K562 (cell line): ENCODE measurements around the gene SCLT1. TPM values are rescaled to one million over a fixed set of nuclear protein-coding genes. Genes with fewer than 3 reads are reported as not detected.

Experiments
- ATAC-seq: fragments of 200-7000 bp; cut with Tn5 transposase; 3 replicates; pipeline ENCODE4 v1.9.1; 2020; ENCODE audit warnings: moderate library complexity
- BruUV-seq: library from RNA; stranded (reverse); fragments of 400-500 nt; replicated peaks from 2 replicates; lab custom pipeline; 2021; lab: Mats Ljungman, UMichigan
- CTCF ChIA-PET: fragments of 300-600 bp; formaldehyde crosslinking; extraction: SDS; loops from one replicate; lab custom pipeline; 2021; ENCODE audit warnings: low intra/inter-chr PET ratio; lab: Yijun Ruan, JAX
- POLR2A ChIA-PET: fragments of 300-600, 350-650 bp; sonication (Branson Sonifier 250); formaldehyde crosslinking; extraction: SDS; loops from one replicate; lab custom pipeline; 2021; ENCODE audit warnings: antibody characterized with exemption, inconsistent platforms; lab: Yijun Ruan, JAX
- DNase-seq, 4 experiments: peaks; one replicate each; pipeline versions ENCODE4 v3.0.0 to v3.0.0-alpha.2; 2011 to 2018; ENCODE audit warnings: low spot score in 3 of 4, mixed read lengths in 3 of 4; ENCODE audit errors: extremely low read depth in 1 of 4
- FAIRE-seq: peaks from 2 replicates; lab custom pipeline; 2011; peaks lifted over from hg19 to GRCh38; lab: Jason Lieb, UNC
- H2AFZ ChIP-seq: 2 replicates; pipeline ENCODE4 v1.6.0; 2011; ENCODE audit warnings: low read depth, low read length, control low read depth, inconsistent platforms
- H3K27ac ChIP-seq: fragments of 200-600 bp; 3 replicates; pipeline ENCODE4 v1.8.0; 2011; ENCODE audit warnings: low read depth, mild to moderate bottlenecking, control low read depth, inconsistent platforms, low read length, moderate library complexity, mixed read lengths; ENCODE audit errors: extremely low read depth
- H3K27me3 ChIP-seq, 2 experiments: fragments of 300-600 bp in 1 of 2; 2 replicates in 1 of 2; 3 replicates in 1 of 2; pipeline versions ENCODE4 v1.6.0 to v1.8.0; 2011; ENCODE audit warnings: inconsistent platforms in 2 of 2, low read length in 2 of 2, mild to moderate bottlenecking in 1 of 2, mixed read lengths in 1 of 2, moderate library complexity in 1 of 2; ENCODE audit not compliant: control insufficient read depth in 2 of 2, insufficient read depth in 2 of 2
- H3K36me3 ChIP-seq: fragments of 300-600 bp; 3 replicates; pipeline ENCODE4 v1.8.0; 2011; ENCODE audit warnings: mild to moderate bottlenecking, low read length, inconsistent platforms; ENCODE audit not compliant: control insufficient read depth, insufficient read depth
- H3K4me1 ChIP-seq, 2 experiments: fragments of 200-600 bp in 1 of 2; replicated peaks in 1 of 2; 2 replicates in 1 of 2; 3 replicates in 1 of 2; pipeline versions ENCODE4 v1.5.1 to v1.8.0; 2011; ENCODE audit warnings: inconsistent platforms in 2 of 2, low read length in 2 of 2, mild to moderate bottlenecking in 1 of 2, mixed read lengths in 1 of 2, moderate library complexity in 1 of 2; ENCODE audit not compliant: control insufficient read depth in 2 of 2, insufficient read depth in 2 of 2
- H3K4me2 ChIP-seq: 2 replicates; pipeline ENCODE4 v1.6.1; 2011; ENCODE audit warnings: low read length, control low read depth, inconsistent platforms, mixed read lengths; ENCODE audit not compliant: insufficient read depth
- H3K4me3 ChIP-seq: fragments of 200-600 bp; sonication (generic), shearing (Covaris generic); 2 replicates; pipeline ENCODE4 v1.5.1; 2016; ENCODE audit warnings: control low read depth, inconsistent platforms
- H3K79me2 ChIP-seq: fragments of 200-600 bp; 3 replicates; pipeline ENCODE4 v1.8.0; 2011; ENCODE audit warnings: low read length, inconsistent platforms; ENCODE audit not compliant: control insufficient read depth, insufficient read depth
- H3K9ac ChIP-seq, 2 experiments: 2 replicates each; pipeline versions ENCODE4 v1.6.0 to v1.6.1; 2011; ENCODE audit warnings: low read depth in 2 of 2, low read length in 2 of 2, control low read depth in 1 of 2, inconsistent platforms in 1 of 2, mild to moderate bottlenecking in 1 of 2, mixed read lengths in 1 of 2; ENCODE audit not compliant: insufficient read depth in 1 of 2
- H3K9me1 ChIP-seq: one replicate; pipeline ENCODE4 v1.6.0; 2011; ENCODE audit warnings: inconsistent platforms, mild to moderate bottlenecking, low read length, moderate library complexity; ENCODE audit not compliant: control insufficient read depth, insufficient read depth
- H3K9me3 ChIP-seq: replicated peaks from 2 replicates; pipeline ENCODE4 v1.5.1; 2011; ENCODE audit warnings: low read depth, low read length, inconsistent platforms; ENCODE audit not compliant: control insufficient read depth, insufficient read depth
- H4K20me1 ChIP-seq: replicated peaks from 2 replicates; pipeline ENCODE4 v1.6.1; 2011; ENCODE audit warnings: low read length, inconsistent platforms, mixed read lengths; ENCODE audit not compliant: control insufficient read depth, insufficient read depth
- ARNT ChIP-seq, 2 experiments: fragments of 450-650 bp; IDR thresholded peaks; 2 replicates each; pipeline ENCODE4 v1.6.1; 2016; ENCODE audit warnings: mild to moderate bottlenecking in 1 of 2
- CGGBP1 ChIP-seq: fragments of 250-450 bp; sonication (Bioruptor Pico); IDR thresholded peaks from 2 replicates; pipeline ENCODE4 v1.9.0; 2021; ENCODE audit warnings: mild to moderate bottlenecking
- E2F1 ChIP-seq: sonication (generic); formaldehyde crosslinking; IDR thresholded peaks from 2 replicates; pipeline ENCODE4 v1.8.1; 2023; ENCODE audit warnings: mild to moderate bottlenecking, missing genetic modification reagents, moderate library complexity
- GABPB2 ChIP-seq: fragments of 250-450 bp; sonication (Bioruptor Pico); conservative IDR thresholded peaks from 2 replicates; pipeline ENCODE4 v1.5.1; 2021; ENCODE audit warnings: mild to moderate bottlenecking
- HDAC8 ChIP-seq: fragments of 450-650 bp; IDR thresholded peaks from 2 replicates; pipeline ENCODE4 v1.6.1; 2016; ENCODE audit warnings: mild to moderate bottlenecking, missing genetic modification characterization, moderate library complexity, missing compliant biosample characterization
- THRA ChIP-seq: fragments of 450-650 bp; IDR thresholded peaks from 2 replicates; pipeline ENCODE4 v1.6.1; 2017; ENCODE audit warnings: mild to moderate bottlenecking, moderate library complexity
- ZNF146 ChIP-seq: IDR thresholded peaks from one replicate; pipeline ENCODE4 v1.6.1; 2018; ENCODE audit warnings: missing compliant biosample characterization; ENCODE audit not compliant: unreplicated experiment
- ZNF253 ChIP-seq: fragments of 250-450 bp; sonication (Bioruptor Pico); conservative IDR thresholded peaks from 2 replicates; pipeline ENCODE4 v1.6.1; 2021; ENCODE audit warnings: mild to moderate bottlenecking
- ZNF280A ChIP-seq: fragments of 450-650 bp; IDR thresholded peaks from 2 replicates; pipeline ENCODE4 v1.6.1; 2018; ENCODE audit warnings: mild to moderate bottlenecking, low read depth; ENCODE audit not compliant: partially characterized antibody
- ZNF445 ChIP-seq: fragments of 250-450 bp; sonication (Bioruptor Pico); IDR thresholded peaks from 2 replicates; pipeline ENCODE4 v1.4.0; 2020; ENCODE audit warnings: low read depth, mild to moderate bottlenecking, moderate library complexity
- WGBS: fragments of 100-300 bp; shearing (Covaris generic); methylation state at CpG from one replicate; pipeline ENCODE4 v1.1.6; 2016; ENCODE audit warnings: low coverage, mixed read lengths; ENCODE audit not compliant: insufficient coverage; ENCODE audit errors: missing lambda C conversion rate; 5-methylcytosine and 5-hydroxymethylcytosine counted together
- in situ Hi-C: fragments of 300-500 bp; cut with MboI; formaldehyde crosslinking; loops from 4 replicates; pipeline ENCODE4 v1.15.0; 2018; ENCODE audit warnings: inconsistent platforms, mixed read lengths
- intact Hi-C: fragments of 100-400 bp; cut with micrococcal nuclease; formaldehyde crosslinking; loops from 2 replicates; pipeline ENCODE4 v1.14.2; 2022
- polyA plus RNA-seq, 8 experiments: library from polyadenylated mRNA; depleted of rRNA in 4 of 8; stranded (reverse) in 5 of 8; unstranded in 3 of 8; fragments of >200 nt; fragmentation: Nextera tagmentation in 2 of 8; fragmentation: Illumina TruSeq in 1 of 8; extraction: Ambion mirVana in 2 of 8; extraction: Trizol in 1 of 8; gene quantifications; 2 replicates each; pipeline versions ENCODE4 v1.2.1 to v1.2.3, GENCODE V29; 2011 to 2014; ENCODE audit warnings: inconsistent platforms in 1 of 8, missing spikeins in 1 of 8
- total RNA-seq, 7 experiments: library from RNA; depleted of rRNA in 6 of 7; stranded (reverse); fragments of >200 nt in 6 of 7; fragmentation: Illumina TruSeq in 2 of 7; extraction: Trizol in 2 of 7; gene quantifications; 2 replicates each; pipeline versions ENCODE4 v1.2.1 to v1.2.3, GENCODE V29; 2011 to 2021; ENCODE audit warnings: low replicate concordance in 1 of 7

SCLT1 gene
- total and polyA plus RNA-seq, 9 of the 15 experiments (the other 6 are each of a cell fraction or from before 2014, with no cell fraction given): 8.0 to 31.9 (median 24.2) TPM

- no peak for TF ChIP-seq ZNF445 (CRISPR knock-in tag)
Observed at GRCh38 chr4:128866691-128867090, 226.6 kb downstream of the SCLT1 start (continued).

- ATAC-seq (no peak), FAIRE-seq (no peak), DNase-seq (no peak)
- no peak overlapping the region for H2AFZ ChIP-seq
- H3K4me1 ChIP-seq: no peaks in the 10 kb centered on the region
- H3K4me3 ChIP-seq: no peak overlapping the region
- POLR2A ChIA-PET: interaction anchor here (0.9 kb wide), 1 partner anchor 10 kb away, joined by 3 read pairs; no protein-coding TSS in a partner anchor
- no peak overlapping the region for H3K4me2 ChIP-seq
- no peaks in the 10 kb centered on the region for H3K9me3 ChIP-seq
- CTCF ChIA-PET: no interaction called here
- in situ Hi-C loops (loop anchor here (5.0 to 25.0 kb wide), 2 partner anchors 294 to 679 kb away; no protein-coding TSS in a partner anchor), intact Hi-C loops (loop anchor here (10.0 kb wide), 2 partner anchors 441 to 481 kb away; no protein-coding TSS in a partner anchor)
- 96% methylated on average over 2 of the region's 2 CpGs for WGBS
- BruUV-seq: no TSS peak
- H3K79me2 ChIP-seq: peaks cover 7% of the 10 kb centered on the region; the same call in 1 of the 3 replicates
- H3K9ac ChIP-seq: no peak overlapping the region
- H4K20me1 ChIP-seq: peaks cover 7% of the 10 kb centered on the region; the same call in 1 of the 2 replicates
- H3K27ac ChIP-seq: no peak overlapping the region
- H3K36me3 ChIP-seq: peaks cover 100% of the 10 kb centered on the region
- H3K9me1 ChIP-seq: no peaks in the 10 kb centered on the region
- H3K27me3 ChIP-seq: no peaks in the 10 kb centered on the region
- TF ChIP-seq ZNF146: no peak
- TF ChIP-seq THRA: no peak
- TF ChIP-seq GABPB2: no peak
- TF ChIP-seq CGGBP1: no peak
- no peak for TF ChIP-seq ZNF253
- no peak for TF ChIP-seq E2F1
- no peak for TF ChIP-seq ARNT (IDR thresholded peaks at IDR 0.05)
- TF ChIP-seq ZNF280A: no peak
- no peak for TF ChIP-seq HDAC8 (tag)
Observed at GRCh38 chr4:128866269-128866668, 227.1 kb downstream of the SCLT1 start.
